WTC11 (cell line): Measurements from ENCODE around the gene SLC25A23. TPM values are rescaled to one million over a fixed set of nuclear protein-coding genes. Genes with fewer than 3 reads are reported as not detected.

ENCODE experiments used
- ATAC-seq: fragments of 200-7000 bp; cut with Tn5 transposase; 2 replicates; pipeline ENCODE4 v1.10.0; 2021; ENCODE audit warnings: mild to moderate bottlenecking, moderate library complexity
- CTCF ChIA-PET: fragments of 300-600 bp; sonication (Branson Sonifier 250); formaldehyde crosslinking; loops from one replicate; lab custom pipeline; 2021; ENCODE audit warnings: antibody characterized with exemption; lab: Charles Lee
- POLR2A ChIA-PET: fragments of 350-600 bp; sonication (Branson Sonifier 250); formaldehyde crosslinking; loops from one replicate; lab custom pipeline; 2021; ENCODE audit warnings: antibody characterized with exemption; lab: Charles Lee
- DNase-seq: peaks from one replicate; pipeline ENCODE4 v3.0.0; 2021; ENCODE audit warnings: low spot score
- H3K27ac Mint-ChIP-seq: 2 replicates; pipeline ENCODE4 v1.8.0; 2021; ENCODE audit warnings: mixed read lengths
- H3K27me3 Mint-ChIP-seq: 2 replicates; pipeline ENCODE4 v1.8.0; 2021; ENCODE audit warnings: low read depth, mild to moderate bottlenecking, moderate library complexity, mixed read lengths
- H3K36me3 Mint-ChIP-seq: 2 replicates; pipeline ENCODE4 v1.8.0; 2021; ENCODE audit warnings: mixed read lengths
- H3K4me1 Mint-ChIP-seq: 2 replicates; pipeline ENCODE4 v1.8.0; 2022; ENCODE audit warnings: mixed read lengths
- H3K4me3 Mint-ChIP-seq: 2 replicates; pipeline ENCODE4 v1.8.0; 2021; ENCODE audit warnings: mild to moderate bottlenecking, moderate library complexity, mixed read lengths
- H3K9me3 Mint-ChIP-seq: 2 replicates; pipeline ENCODE4 v1.8.0; 2021; ENCODE audit warnings: mixed read lengths
- CBFB ChIP-seq: sonication (generic); formaldehyde crosslinking; IDR thresholded peaks from 2 replicates; pipeline ENCODE4 v1.8.1; 2022; ENCODE audit warnings: mild to moderate bottlenecking, low read depth, missing genetic modification reagents
- ERG ChIP-seq: fragments of 250-450 bp; sonication (Bioruptor Pico); IDR thresholded peaks from 2 replicates; pipeline ENCODE4 v1.8.0; 2021; ENCODE audit warnings: mild to moderate bottlenecking
- FOXK1 ChIP-seq: sonication (generic); formaldehyde crosslinking; IDR thresholded peaks from 2 replicates; pipeline ENCODE4 v1.8.0; 2022; ENCODE audit warnings: mild to moderate bottlenecking, moderate library complexity, missing genetic modification reagents
- NFATC4 ChIP-seq: fragments of 250-450 bp; sonication (Bioruptor Pico); IDR thresholded peaks from 2 replicates; pipeline ENCODE4 v1.9.0; 2021; ENCODE audit warnings: mild to moderate bottlenecking
- PRDM15 ChIP-seq: sonication (generic); formaldehyde crosslinking; IDR thresholded peaks from 2 replicates; pipeline ENCODE4 v1.8.0; 2022; ENCODE audit warnings: missing genetic modification reagents
- PRRX2 ChIP-seq: fragments of 250-450 bp; sonication (Bioruptor Pico); IDR thresholded peaks from 2 replicates; pipeline ENCODE4 v1.8.0; 2021; ENCODE audit warnings: mild to moderate bottlenecking
- SMAD3 ChIP-seq: sonication (generic); formaldehyde crosslinking; IDR thresholded peaks from 2 replicates; pipeline ENCODE4 v1.8.0; 2022; ENCODE audit warnings: missing genetic modification reagents, mild to moderate bottlenecking, borderline replicate concordance
- SOX15 ChIP-seq: fragments of 250-450 bp; sonication (Bioruptor Pico); IDR thresholded peaks from 2 replicates; pipeline ENCODE4 v1.9.0; 2021; ENCODE audit warnings: mild to moderate bottlenecking
- SP1 ChIP-seq: sonication (generic); formaldehyde crosslinking; conservative IDR thresholded peaks from 2 replicates; pipeline ENCODE4 v1.8.1; 2022; ENCODE audit warnings: missing genetic modification reagents
- TCF7 ChIP-seq: sonication (generic); formaldehyde crosslinking; IDR thresholded peaks from 2 replicates; pipeline ENCODE4 v1.8.0; 2022; ENCODE audit warnings: mild to moderate bottlenecking, low read depth, missing genetic modification reagents, moderate library complexity
- ZBTB21 ChIP-seq: sonication (generic); formaldehyde crosslinking; IDR thresholded peaks from 2 replicates; pipeline ENCODE4 v1.8.1; 2023; ENCODE audit warnings: mild to moderate bottlenecking, missing genetic modification reagents, borderline replicate concordance
- ZNF121 ChIP-seq: sonication (generic); formaldehyde crosslinking; IDR thresholded peaks from 2 replicates; pipeline ENCODE4 v1.8.0; 2023; ENCODE audit warnings: missing genetic modification reagents
- ZNF232 ChIP-seq: sonication (generic); formaldehyde crosslinking; IDR thresholded peaks from 2 replicates; pipeline ENCODE4 v1.8.0; 2022; ENCODE audit warnings: mild to moderate bottlenecking, missing genetic modification reagents
- ZNF263 ChIP-seq: sonication (generic); formaldehyde crosslinking; IDR thresholded peaks from 2 replicates; pipeline ENCODE4 v1.8.1; 2022; ENCODE audit warnings: low read depth, mild to moderate bottlenecking, moderate library complexity, missing genetic modification reagents
- ZNF425 ChIP-seq: fragments of 250-450 bp; sonication (Bioruptor Pico); conservative IDR thresholded peaks from 2 replicates; pipeline ENCODE4 v1.9.0; 2021; ENCODE audit warnings: mild to moderate bottlenecking
- total RNA-seq: library from RNA; stranded (reverse); gene quantifications from 3 replicates; pipeline ENCODE4 v1.2.3, GENCODE V29; 2021
- TF ChIP-seq, protein P1 (sequence below): sonication (generic); formaldehyde crosslinking; IDR thresholded peaks from 2 replicates; pipeline ENCODE4 v1.8.1; 2023; ENCODE audit warnings: mild to moderate bottlenecking, missing genetic modification reagents
- TF ChIP-seq, protein P2 (sequence below): sonication (generic); formaldehyde crosslinking; IDR thresholded peaks from 2 replicates; pipeline ENCODE4 v1.8.1; 2022; ENCODE audit warnings: low read depth, mild to moderate bottlenecking, moderate library complexity, missing genetic modification reagents, borderline replicate concordance

The SLC25A23 gene
- total RNA-seq, 1 experiment from 2014 or later = 63.6 TPM

DNA sequence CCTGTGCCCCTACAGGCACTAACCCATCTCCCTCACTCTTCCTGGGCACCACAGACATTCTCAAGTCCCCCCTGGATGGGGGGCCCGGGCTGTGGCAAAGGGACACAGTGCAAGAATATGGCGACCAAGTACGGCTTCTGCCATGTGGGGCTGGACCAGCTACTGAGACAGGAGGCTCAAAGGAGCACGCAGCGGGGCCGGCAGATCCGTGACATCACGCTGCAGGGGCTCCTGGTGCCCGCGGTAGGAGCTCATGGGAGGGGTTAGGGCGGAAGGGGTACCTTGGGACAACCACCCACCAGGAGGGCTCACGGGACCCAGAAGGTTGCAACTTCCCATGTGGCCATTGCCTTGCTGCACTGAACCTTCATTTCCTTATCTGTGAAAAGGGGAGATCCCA, 63.3 kb downstream of the SLC25A23 start (continued):
- TF ChIP-seq, protein P1, sequence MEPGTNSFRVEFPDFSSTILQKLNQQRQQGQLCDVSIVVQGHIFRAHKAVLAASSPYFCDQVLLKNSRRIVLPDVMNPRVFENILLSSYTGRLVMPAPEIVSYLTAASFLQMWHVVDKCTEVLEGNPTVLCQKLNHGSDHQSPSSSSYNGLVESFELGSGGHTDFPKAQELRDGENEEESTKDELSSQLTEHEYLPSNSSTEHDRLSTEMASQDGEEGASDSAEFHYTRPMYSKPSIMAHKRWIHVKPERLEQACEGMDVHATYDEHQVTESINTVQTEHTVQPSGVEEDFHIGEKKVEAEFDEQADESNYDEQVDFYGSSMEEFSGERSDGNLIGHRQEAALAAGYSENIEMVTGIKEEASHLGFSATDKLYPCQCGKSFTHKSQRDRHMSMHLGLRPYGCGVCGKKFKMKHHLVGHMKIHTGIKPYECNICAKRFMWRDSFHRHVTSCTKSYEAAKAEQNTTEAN (CRISPR knock-in tag) = no peak
- TF ChIP-seq, protein P2, sequence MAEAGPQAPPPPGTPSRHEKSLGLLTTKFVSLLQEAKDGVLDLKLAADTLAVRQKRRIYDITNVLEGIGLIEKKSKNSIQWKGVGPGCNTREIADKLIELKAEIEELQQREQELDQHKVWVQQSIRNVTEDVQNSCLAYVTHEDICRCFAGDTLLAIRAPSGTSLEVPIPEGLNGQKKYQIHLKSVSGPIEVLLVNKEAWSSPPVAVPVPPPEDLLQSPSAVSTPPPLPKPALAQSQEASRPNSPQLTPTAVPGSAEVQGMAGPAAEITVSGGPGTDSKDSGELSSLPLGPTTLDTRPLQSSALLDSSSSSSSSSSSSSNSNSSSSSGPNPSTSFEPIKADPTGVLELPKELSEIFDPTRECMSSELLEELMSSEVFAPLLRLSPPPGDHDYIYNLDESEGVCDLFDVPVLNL (CRISPR knock-in tag) = no peak

GRCh38 chr19:6394831-6395230, 64.8 kb downstream of the SLC25A23 start:
- CTCF ChIA-PET = interaction anchor here (1.4 kb wide), 1 partner anchor 18 kb away, joined by 5 read pairs; no protein-coding TSS in a partner anchor
- H3K27ac Mint-ChIP-seq = peak overlapping the region; percentile 96
- ATAC-seq = peak; percentile 6; the same call in 1 of the 2 replicates
- H3K36me3 Mint-ChIP-seq = peaks cover 6% of the 10 kb centered on the region
- peak overlapping the region; percentile 94 for H3K4me3 Mint-ChIP-seq
- no peak for TF ChIP-seq ERG (CRISPR knock-in tag)
- TF ChIP-seq CBFB = no peak
- no peak for TF ChIP-seq PRRX2 (CRISPR knock-in tag)
- TF ChIP-seq NFATC4 (CRISPR knock-in tag) = no peak
- TF ChIP-seq SMAD3 (CRISPR knock-in tag) = no peak
- no peak for TF ChIP-seq ZNF232
- no peak for TF ChIP-seq ZNF425 (CRISPR knock-in tag)
- no peak for TF ChIP-seq TCF7 (CRISPR knock-in tag)
- no peak for TF ChIP-seq PRDM15 (CRISPR knock-in tag)
- TF ChIP-seq SOX15 (CRISPR knock-in tag) = no peak
- no peak for TF ChIP-seq FOXK1 (CRISPR knock-in tag)
- TF ChIP-seq ZBTB21 (CRISPR knock-in tag) = no peak
- no peaks in the 10 kb centered on the region for H3K27me3 Mint-ChIP-seq
- DNase-seq = no peak
- no peaks in the 10 kb centered on the region for H3K9me3 Mint-ChIP-seq
- POLR2A ChIA-PET = no interaction called here
- H3K4me1 Mint-ChIP-seq = peaks cover 22% of the 10 kb centered on the region

GRCh38 chr19:6393983-6394412, 65.6 kb downstream of the SLC25A23 start:
- no peak for DNase-seq
- H3K4me3 Mint-ChIP-seq = peak overlapping the region; percentile 94
- no peaks in the 10 kb centered on the region for H3K27me3 Mint-ChIP-seq
- TF ChIP-seq SP1 (0 out of 2 replicates have a peak, but pooled peaks have one; percentile 17), ZNF121 (CRISPR knock-in tag) (0 out of 2 replicates have a peak, but pooled peaks have one; percentile 11), ZNF263 (CRISPR knock-in tag) (no peak), ZNF232 (0 out of 2 replicates have a peak, but pooled peaks have one; percentile 18), SMAD3 (CRISPR knock-in tag) (no peak)
- no peaks in the 10 kb centered on the region for H3K9me3 Mint-ChIP-seq
- ATAC-seq = no peak; the same call in 1 of the 2 replicates
- H3K36me3 Mint-ChIP-seq = peaks cover 7% of the 10 kb centered on the region
- ChIA-PET CTCF (interaction anchor here (0.7 to 2.0 kb wide), 5 partner anchors 18 to 176 kb away, joined by 3 to 7 read pairs (median 5); partner anchors contain the start of gene ALKBH7), POLR2A (interaction anchor here (1.2 to 1.7 kb wide), 5 partner anchors 17 to 33 kb away, joined by 4 to 8 read pairs (median 6); partner anchors contain the start of genes ALKBH7, CLPP and KHSRP)
- H3K4me1 Mint-ChIP-seq = peaks cover 22% of the 10 kb centered on the region
- peak overlapping the region; percentile 96 for H3K27ac Mint-ChIP-seq
